Transverse colon (tissue), 4 donors: ENCODE measurements around the gene OXCT1. TPM values are rescaled to one million over a fixed set of nuclear protein-coding genes. Genes with fewer than 3 reads are reported as not detected.

Experiments
- DNase-seq: peaks from one replicate; pipeline ENCODE4 v3.0.0-alpha.2; 2019
- H3K27ac ChIP-seq, 4 donors: fragments of 200-600 bp; sonication (generic); 2 replicates each; pipeline ENCODE4 v1.5.1; 2016 to 2018; ENCODE audit warnings: inconsistent platforms in 4 of 4
- H3K27me3 ChIP-seq: fragments of 200-600 bp; sonication (generic); 2 replicates; pipeline ENCODE4 v1.5.1; 2017; ENCODE audit warnings: inconsistent platforms
- H3K36me3 ChIP-seq, 4 donors: fragments of 200-600 bp; sonication (generic); 2 replicates each; pipeline ENCODE4 v1.5.1; 2017 to 2019; ENCODE audit warnings: inconsistent platforms in 4 of 4
- H3K4me1 ChIP-seq, 4 donors: fragments of 200-600 bp; sonication (generic); 2 replicates each; pipeline ENCODE4 v1.5.1; 2017 to 2020; ENCODE audit warnings: inconsistent platforms in 4 of 4
- H3K4me3 ChIP-seq, 4 donors: fragments of 200-600 bp; sonication (generic); 1 replicate in 1 of 4; 2 replicates in 3 of 4; pipeline versions ENCODE4 v1.5.1 to v1.6.1; 2017 to 2019; ENCODE audit warnings: inconsistent platforms in 4 of 4
- H3K9me3 ChIP-seq, 2 donors: fragments of 200-600 bp; sonication (generic); 2 replicates each; pipeline ENCODE4 v1.5.1; 2017 to 2019; ENCODE audit warnings: inconsistent platforms in 2 of 2
- EP300 ChIP-seq: sonication (generic); formaldehyde crosslinking; IDR thresholded peaks from one replicate; pipeline ENCODE4 v1.6.1; 2017; ENCODE audit warnings: antibody characterized with exemption, low read depth
- POLR2A ChIP-seq: fragments of 450-650 bp; IDR thresholded peaks from one replicate; pipeline ENCODE4 v1.6.1; 2016; ENCODE audit warnings: antibody characterized with exemption, mild to moderate bottlenecking, moderate library complexity
- POLR2AphosphoS5 ChIP-seq, 3 donors: sonication (generic); formaldehyde crosslinking; IDR thresholded peaks; one replicate each; pipeline ENCODE4 v1.6.1; 2016; ENCODE audit warnings: antibody characterized with exemption in 3 of 3
- WGBS, 2 donors: methylation state at CpG; one replicate each; pipeline ENCODE4 v1.1.5; 2018; ENCODE audit warnings: low coverage in 1 of 2; 5-methylcytosine and 5-hydroxymethylcytosine counted together
- in situ Hi-C, 4 donors: fragments of 200-750 bp; cut with MboI; loops; one replicate each; pipeline versions ENCODE4 v1.15.0 to v1.15.1; 2017; ENCODE audit warnings: low sequenced_read_pairs in 3 of 4, low pct_ligation_motif_present in 1 of 4, low pct_unique_long_range_greater_than_20kb in 1 of 4
- intact Hi-C: fragments of 100-400 bp; cut with DNase I; formaldehyde crosslinking; loops from one replicate; pipeline ENCODE4 v1.15.1; 2023; ENCODE audit warnings: low total_unique reads
- total RNA-seq, 4 donors: library from RNA; depleted of rRNA; stranded (reverse); fragments of >200 nt; gene quantifications; one replicate each; pipeline ENCODE4 v1.1.0, GENCODE V29; 2016
- TF ChIP-seq, protein P1 (sequence below), 5 experiments: fragments of 200-600 bp in 3 of 5; fragments of 450-650 bp in 2 of 5; sonication (generic) in 3 of 5; IDR thresholded peaks; 1 replicate in 2 of 5; 2 replicates in 3 of 5; pipeline ENCODE4 v1.5.1; 2016 to 2017; ENCODE audit warnings: antibody characterized with exemption in 5 of 5, inconsistent platforms in 3 of 5, mild to moderate bottlenecking in 2 of 5, moderate library complexity in 1 of 5

The OXCT1 gene
- total RNA-seq, 4 donors from 2014 or later: 7.4 to 12.7 (median 8.4) TPM

DNA sequence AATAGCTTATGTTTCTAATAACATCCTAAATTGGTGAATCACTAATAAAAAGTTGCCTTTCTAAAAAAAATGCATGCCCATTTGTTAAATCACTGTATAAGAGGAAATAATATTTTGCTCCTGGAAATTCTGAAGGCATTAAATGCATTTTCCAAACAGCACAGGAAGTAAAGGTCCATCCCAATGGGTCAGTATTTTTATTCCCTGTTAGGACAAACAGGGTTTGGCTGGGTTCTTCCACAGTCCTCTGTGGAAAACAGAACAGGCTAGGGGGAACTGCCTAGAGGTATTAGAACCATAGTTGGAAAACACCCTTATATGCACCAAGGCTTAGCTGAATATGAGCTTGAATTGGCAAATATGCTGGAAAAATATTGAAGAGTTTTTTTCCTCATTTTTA lies 85.2 kb downstream of the OXCT1 start:
- in situ Hi-C loops: no loop called here
- no peak for DNase-seq
- peaks cover 0 to 6% (median 2%) of the 10 kb centered on the region in 4 donors for H3K4me1 ChIP-seq

DNA sequence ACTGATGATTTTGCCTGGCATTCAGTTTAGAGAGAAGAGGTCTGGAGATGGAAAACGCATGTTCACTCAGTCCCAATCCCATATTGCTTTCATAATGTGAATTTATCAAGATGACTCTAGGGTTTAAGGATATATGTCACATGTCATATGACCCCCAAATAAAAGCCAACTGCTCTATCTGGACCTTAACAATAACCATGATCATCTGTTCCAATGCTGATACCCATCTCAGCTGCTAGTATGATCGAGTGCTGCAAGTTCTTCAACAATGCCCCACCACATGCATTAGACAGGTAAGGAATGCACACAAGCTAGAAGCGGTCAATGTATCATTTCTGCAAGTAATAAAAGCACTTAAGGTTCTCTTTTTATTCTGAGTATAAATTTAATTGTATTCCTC lies 91.8 kb downstream of the OXCT1 start:
- DNase-seq: no peak
- no peaks in the 10 kb centered on the region for H3K27me3 ChIP-seq
- TF ChIP-seq EP300 (no peak), POLR2A (no peak), POLR2AphosphoS5 (IDR thresholded peaks at IDR 0.05) (no peak)
- TF ChIP-seq, protein P1, sequence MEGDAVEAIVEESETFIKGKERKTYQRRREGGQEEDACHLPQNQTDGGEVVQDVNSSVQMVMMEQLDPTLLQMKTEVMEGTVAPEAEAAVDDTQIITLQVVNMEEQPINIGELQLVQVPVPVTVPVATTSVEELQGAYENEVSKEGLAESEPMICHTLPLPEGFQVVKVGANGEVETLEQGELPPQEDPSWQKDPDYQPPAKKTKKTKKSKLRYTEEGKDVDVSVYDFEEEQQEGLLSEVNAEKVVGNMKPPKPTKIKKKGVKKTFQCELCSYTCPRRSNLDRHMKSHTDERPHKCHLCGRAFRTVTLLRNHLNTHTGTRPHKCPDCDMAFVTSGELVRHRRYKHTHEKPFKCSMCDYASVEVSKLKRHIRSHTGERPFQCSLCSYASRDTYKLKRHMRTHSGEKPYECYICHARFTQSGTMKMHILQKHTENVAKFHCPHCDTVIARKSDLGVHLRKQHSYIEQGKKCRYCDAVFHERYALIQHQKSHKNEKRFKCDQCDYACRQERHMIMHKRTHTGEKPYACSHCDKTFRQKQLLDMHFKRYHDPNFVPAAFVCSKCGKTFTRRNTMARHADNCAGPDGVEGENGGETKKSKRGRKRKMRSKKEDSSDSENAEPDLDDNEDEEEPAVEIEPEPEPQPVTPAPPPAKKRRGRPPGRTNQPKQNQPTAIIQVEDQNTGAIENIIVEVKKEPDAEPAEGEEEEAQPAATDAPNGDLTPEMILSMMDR (IDR thresholded peaks at IDR 0.05): no peak
- H3K9me3 ChIP-seq: no peaks in the 10 kb centered on the region
- H3K36me3 ChIP-seq: no peaks in the 10 kb centered on the region
- intact Hi-C loops: no loop called here
- H3K4me1 ChIP-seq: no peaks in the 10 kb centered on the region
- H3K4me3 ChIP-seq: no peak overlapping the region
- in situ Hi-C loops: no loop called here
- H3K27ac ChIP-seq: no peak overlapping the region
- 93 to 95% methylated on average over 3 of the region's 3 CpGs for WGBS, 2 donors

More for the DNA sequence above, 85.2 kb downstream of the OXCT1 start:
- Histone ChIP-seq H3K9me3 (no peaks in the 10 kb centered on the region), H3K27ac (no peak overlapping the region), H3K27me3 (no peaks in the 10 kb centered on the region), H3K4me3 (no peak overlapping the region), H3K36me3 (no peaks in the 10 kb centered on the region)
- intact Hi-C loops: no loop called here
- TF ChIP-seq EP300 (no peak), POLR2AphosphoS5 (IDR thresholded peaks at IDR 0.05) (no peak), POLR2A (no peak)
- TF ChIP-seq, protein P1 (IDR thresholded peaks at IDR 0.05): no peak

DNA sequence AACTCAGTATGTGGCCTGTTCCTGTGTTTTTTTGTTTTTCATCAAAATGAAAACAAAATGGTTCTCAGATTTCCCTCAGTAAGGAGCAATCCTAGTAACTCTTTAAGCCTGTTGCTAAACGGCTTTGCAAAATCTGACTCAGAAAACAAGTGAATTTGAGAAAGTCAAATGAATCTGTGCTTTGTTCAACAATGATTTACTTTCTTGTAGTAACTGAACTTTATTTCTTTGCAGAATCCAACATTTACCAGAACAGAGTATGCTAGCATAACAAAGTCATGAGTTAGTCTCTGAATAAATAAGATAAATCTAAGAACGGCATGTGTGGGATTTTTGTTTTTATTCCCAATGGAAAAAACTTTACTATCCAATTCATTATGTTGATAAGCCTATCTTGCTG lies 93.8 kb downstream of the OXCT1 start:
- intact Hi-C loops (no loop called here), in situ Hi-C loops (no loop called here)
- no peaks in the 10 kb centered on the region for H3K36me3 ChIP-seq
- no peaks in the 10 kb centered on the region for H3K27me3 ChIP-seq
- no peak overlapping the region for H3K4me3 ChIP-seq
- no peaks in the 10 kb centered on the region for H3K4me1 ChIP-seq
- WGBS, 2 donors: 81 to 94% methylated on average over 2 of the region's 2 CpGs
- TF ChIP-seq POLR2A (no peak), EP300 (no peak), POLR2AphosphoS5 (IDR thresholded peaks at IDR 0.05) (no peak)
- TF ChIP-seq, protein P1 (IDR thresholded peaks at IDR 0.05): no peak
- DNase-seq: no peak
- no peaks in the 10 kb centered on the region for H3K9me3 ChIP-seq
- no peak overlapping the region for H3K27ac ChIP-seq

DNA sequence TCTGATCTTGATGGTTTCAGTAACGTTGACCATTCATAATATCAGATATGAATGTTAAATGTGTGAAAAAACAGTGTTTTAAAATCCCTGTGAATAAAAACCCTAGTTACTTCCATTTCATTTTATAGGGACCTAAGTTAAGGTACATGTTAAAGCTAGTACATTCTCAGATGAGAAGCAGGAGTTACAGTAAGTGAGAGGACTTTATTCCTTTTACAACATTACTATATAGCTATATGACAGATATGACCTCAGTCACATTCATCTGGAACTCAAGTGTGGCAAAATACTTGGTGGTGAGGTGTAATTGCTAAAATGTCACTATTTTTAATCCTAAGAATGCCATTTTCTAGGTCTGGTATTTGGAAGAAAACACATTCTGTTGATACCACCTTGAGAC lies 96.4 kb downstream of the OXCT1 start:
- WGBS, 2 donors: 89 to 90% methylated on average over 1 of the region's 1 CpG
- Histone ChIP-seq H3K36me3 (no peaks in the 10 kb centered on the region), H3K27ac (no peak overlapping the region), H3K4me3 (no peak overlapping the region), H3K27me3 (no peaks in the 10 kb centered on the region), H3K9me3 (no peaks in the 10 kb centered on the region), H3K4me1 (no peaks in the 10 kb centered on the region)
- intact Hi-C loops: no loop called here
- no peak for DNase-seq
- in situ Hi-C loops: no loop called here
- TF ChIP-seq, protein P1 (IDR thresholded peaks at IDR 0.05): no peak
- no peak for TF ChIP-seq POLR2AphosphoS5 (IDR thresholded peaks at IDR 0.05)
- TF ChIP-seq EP300: no peak
- no peak for TF ChIP-seq POLR2A
